Liver (tissue), 9 donors: Measurements from ENCODE around the gene IKBKG. TPM values are rescaled to one million over a fixed set of nuclear protein-coding genes. Genes with fewer than 3 reads are reported as not detected.
"Not testable (repeated sequence)": the region's sequence is repeated elsewhere in the genome, so short reads cannot be mapped to it uniquely, and the experiment has no call there.

ENCODE experiments used
- DNase-seq: peaks from one replicate; pipeline ENCODE4 v3.0.0-alpha.2; 2017; ENCODE audit warnings: low spot score
- H3K27ac ChIP-seq, 2 donors: one replicate each; pipeline ENCODE4 v1.7.0; 2013; ENCODE audit warnings: inconsistent platforms in 2 of 2, low read length in 2 of 2, control low read depth in 1 of 2, low read depth in 1 of 2, mild to moderate bottlenecking in 1 of 2
- H3K27me3 ChIP-seq, 4 donors: one replicate each; pipeline versions ENCODE4 v1.6.1 to v1.7.0; 2013; ENCODE audit warnings: low read length in 3 of 4, inconsistent platforms in 1 of 4, mild to moderate bottlenecking in 1 of 4, moderate library complexity in 1 of 4; ENCODE audit not compliant: control insufficient read depth in 4 of 4, insufficient read depth in 4 of 4
- H3K36me3 ChIP-seq, 4 donors: one replicate each; pipeline versions ENCODE4 v1.6.1 to v1.7.0; 2013; ENCODE audit warnings: low read length in 3 of 4, mild to moderate bottlenecking in 3 of 4, low read depth in 1 of 4, moderate library complexity in 1 of 4; ENCODE audit not compliant: control insufficient read depth in 4 of 4, insufficient read depth in 3 of 4
- H3K4me1 ChIP-seq, 4 donors: one replicate each; pipeline versions ENCODE4 v1.6.1 to v1.7.0; 2013; ENCODE audit warnings: low read length in 3 of 4, mild to moderate bottlenecking in 3 of 4, moderate library complexity in 1 of 4; ENCODE audit not compliant: control insufficient read depth in 4 of 4, insufficient read depth in 4 of 4
- H3K4me3 ChIP-seq, 3 donors: one replicate each; pipeline versions ENCODE4 v1.6.1 to v1.7.0; 2013; ENCODE audit warnings: low read length in 3 of 3, control low read depth in 1 of 3, low read depth in 1 of 3, mild to moderate bottlenecking in 1 of 3
- H3K9ac ChIP-seq, 2 donors: one replicate each; pipeline ENCODE4 v1.7.0; 2013; ENCODE audit warnings: low read length in 2 of 2, mild to moderate bottlenecking in 2 of 2, moderate library complexity in 2 of 2, control low read depth in 1 of 2, low read depth in 1 of 2
- H3K9me3 ChIP-seq, 4 donors: one replicate each; pipeline versions ENCODE4 v1.6.1 to v1.7.0; 2013; ENCODE audit warnings: low read length in 3 of 4; ENCODE audit not compliant: control insufficient read depth in 4 of 4
- CTCF ChIP-seq: fragments of 150-350 bp; IDR thresholded peaks from 2 replicates; pipeline ENCODE4 v1.5.1; 2017; ENCODE audit warnings: improper control_type of control experiment, low read depth, low read length; ENCODE audit not compliant: missing input control
- EGR1 ChIP-seq, 2 donors: IDR thresholded peaks; 2 replicates each; pipeline ENCODE4 v1.6.1; 2016 to 2018; ENCODE audit warnings: antibody characterized with exemption in 2 of 2, low read depth in 2 of 2
- FOXA1 ChIP-seq: IDR thresholded peaks from 2 replicates; pipeline ENCODE4 v1.6.1; 2016; ENCODE audit warnings: antibody characterized with exemption
- HNF4G ChIP-seq: IDR thresholded peaks from 2 replicates; pipeline ENCODE4 v1.6.1; 2016; ENCODE audit warnings: antibody characterized with exemption
- JUND ChIP-seq, 2 donors: IDR thresholded peaks; 2 replicates each; pipeline ENCODE4 v1.6.1; 2016; ENCODE audit warnings: antibody characterized with exemption in 2 of 2
- REST ChIP-seq: IDR thresholded peaks from 2 replicates; pipeline ENCODE4 v1.6.1; 2016; ENCODE audit warnings: antibody characterized with exemption, mild to moderate bottlenecking
- RXRA ChIP-seq, 2 donors: IDR thresholded peaks; 2 replicates each; pipeline ENCODE4 v1.6.1; 2017 to 2018; ENCODE audit warnings: antibody characterized with exemption in 2 of 2, mild to moderate bottlenecking in 1 of 2
- YY1 ChIP-seq: IDR thresholded peaks from 2 replicates; pipeline ENCODE4 v1.6.1; 2016; ENCODE audit warnings: antibody characterized with exemption, mild to moderate bottlenecking
- ZBTB33 ChIP-seq: IDR thresholded peaks from 2 replicates; pipeline ENCODE4 v1.6.1; 2016; ENCODE audit warnings: antibody characterized with exemption
- WGBS: extraction: QIAGEN DNeasy Blood & Tissue Kit; methylation state at CpG from one replicate; pipeline ENCODE4 v1.1.7; 2013; 5-methylcytosine and 5-hydroxymethylcytosine counted together
- polyA plus RNA-seq, 2 donors: library from polyadenylated mRNA; stranded (reverse) in 1 of 2; unstranded in 1 of 2; fragments of 200-250 nt in 1 of 2; fragments of >200 nt in 1 of 2; fragmentation: Nextera tagmentation in 1 of 2; extraction: Ambion mirVana in 1 of 2; gene quantifications; one replicate each; pipeline versions ENCODE4 v1.2.1 to v1.2.3, GENCODE V29; 2013 to 2015
- total RNA-seq, 2 donors: library from RNA; depleted of rRNA; stranded (reverse); fragments of >200 nt; gene quantifications; one replicate each; pipeline ENCODE4 v1.2.3, GENCODE V29; 2014
- donor health status: healthy.
- donor health status: healthy.
- donor health status: healthy.
- donor health status: healthy.
- donor health status: healthy.

IKBKG gene
- total and polyA plus RNA-seq, 4 donors, result 17.1 to 74.1 (median 36.0) TPM

DNA sequence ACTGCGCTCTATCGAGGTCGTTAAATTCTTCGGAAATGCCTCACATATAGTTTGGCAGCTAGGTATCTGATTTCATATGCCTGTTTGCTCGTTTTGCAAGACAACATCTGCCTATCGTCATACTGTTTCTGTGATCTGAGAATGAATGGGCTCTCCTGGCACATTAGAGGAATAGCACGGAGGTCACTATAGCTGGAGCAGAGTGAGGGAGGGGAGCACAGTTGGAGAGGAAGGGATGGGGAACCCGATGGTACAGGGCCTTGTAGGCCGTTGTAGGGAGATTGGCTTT lies 552 bp downstream of the IKBKG start:
- under 1% methylated on average over 9 of the region's 9 CpGs for WGBS

DNA sequence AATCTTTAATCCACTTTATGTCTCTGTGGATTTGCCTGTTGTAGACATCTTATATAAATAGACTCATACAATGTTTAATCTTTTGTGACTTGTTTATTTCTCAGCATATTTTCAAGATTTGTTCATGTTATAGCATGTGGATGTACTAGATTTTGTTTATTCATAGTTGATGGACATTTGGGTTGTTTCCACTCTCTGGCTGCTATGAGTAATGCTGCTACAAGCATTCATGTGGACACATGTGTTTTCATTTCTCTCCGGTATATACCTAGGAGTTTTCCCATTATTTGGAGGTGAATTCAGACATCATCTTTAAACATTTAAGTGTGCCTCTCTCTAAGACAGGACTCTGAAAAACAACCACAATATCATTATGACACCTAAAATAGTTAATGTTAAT lies 2.3 kb downstream of the IKBKG start:
- no peak overlapping the region for H3K9ac ChIP-seq
- no peak for TF ChIP-seq RXRA (IDR thresholded peaks at IDR 0.05)
- TF ChIP-seq EGR1 (IDR thresholded peaks at IDR 0.05; ENCODE audit: low read depth in 2 of 2), result no peak
- no peak for TF ChIP-seq FOXA1
- no peak for TF ChIP-seq CTCF
- no peak for TF ChIP-seq REST
- TF ChIP-seq JUND (IDR thresholded peaks at IDR 0.05), result no peak
- peaks cover 1 to 19% (median 12%) of the 10 kb centered on the region in 4 donors for H3K4me1 ChIP-seq
- no peak for DNase-seq
- no peak overlapping the region for H3K27ac ChIP-seq
- H3K9me3 ChIP-seq, result no peaks in the 10 kb centered on the region
- WGBS, result 90% methylated on average over 1 of the region's 1 CpG
- no peak overlapping the region for H3K4me3 ChIP-seq
- peaks cover 3 to 15% (median 6%) of the 10 kb centered on the region in 4 donors for H3K36me3 ChIP-seq
- no peaks in the 10 kb centered on the region for H3K27me3 ChIP-seq

More for the DNA sequence above, 552 bp downstream of the IKBKG start:
- Histone ChIP-seq H3K4me3 (peak overlapping the region; percentile 59 to 86 (median 81)), H3K9ac (peak overlapping the region; percentile 11 to 77), H3K27ac (peak overlapping the region; percentile 79 to 83), H3K27me3 (no peaks in the 10 kb centered on the region), H3K36me3 (peaks cover 1 to 4% (median 3%) of the 10 kb centered on the region in 4 donors), H3K9me3 (no peaks in the 10 kb centered on the region), H3K4me1 (peaks cover 1 to 30% (median 20%) of the 10 kb centered on the region in 4 donors)
- DNase-seq, result no peak
- TF ChIP-seq ZBTB33 (no peak), CTCF (no peak), YY1 (no peak), HNF4G (no peak), RXRA (IDR thresholded peaks at IDR 0.05) (no peak)

GRCh38 chrX:154552112-154552806 lies 4.8 kb downstream of the IKBKG start:
- peaks cover 3 to 20% (median 8%) of the 10 kb centered on the region in 4 donors for H3K36me3 ChIP-seq
- H3K27me3 ChIP-seq, H3K27ac ChIP-seq, H3K4me3 ChIP-seq, H3K9me3 ChIP-seq, H3K9ac ChIP-seq, DNase-seq, H3K4me1 ChIP-seq: not testable (repeated sequence)
- WGBS, result 90% methylated on average over 10 of the region's 18 CpGs

GRCh38 chrX:154558060-154558690 lies 10.8 kb downstream of the IKBKG start:
- not testable (repeated sequence) for H3K9me3 ChIP-seq, H3K27me3 ChIP-seq, DNase-seq, H3K4me1 ChIP-seq, H3K9ac ChIP-seq, H3K27ac ChIP-seq, H3K4me3 ChIP-seq
- WGBS, result 92% methylated on average over 5 of the region's 24 CpGs
- peaks cover 0 to 14% (median 6%) of the 10 kb centered on the region in 4 donors for H3K36me3 ChIP-seq
